GM19324 (cell line): ENCODE measurements around the gene STIMATE.

Experiments used
- ATAC-seq: cut with Tn5 transposase; IDR thresholded peaks from one replicate; pipeline ENCODE4 v1.9.1; 2021; ENCODE audit warnings: mild to moderate bottlenecking, moderate library complexity; ENCODE audit not compliant: unreplicated experiment, low FRiP score

STIMATE gene

GRCh38 chr3:52824037-52824436 is 73.3 kb downstream of the STIMATE start:
- ATAC-seq, result no peak

GRCh38 chr3:52822363-52822762 is 75.0 kb downstream of the STIMATE start:
- no peak for ATAC-seq

- no peak for ATAC-seq
Measured at GRCh38 chr3:52820736-52821135, 76.6 kb downstream of the STIMATE start.

- ATAC-seq, result no peak
Measured at GRCh38 chr3:52819936-52820335, 77.4 kb downstream of the STIMATE start.

- ATAC-seq, result no peak
Measured at GRCh38 chr3:52817860-52818259, 79.5 kb downstream of the STIMATE start.

GRCh38 chr3:52817221-52817620 is 80.1 kb downstream of the STIMATE start:
- no peak for ATAC-seq

- no peak for ATAC-seq
Measured at GRCh38 chr3:52816654-52817053, 80.7 kb downstream of the STIMATE start.

- no peak for ATAC-seq
Measured at GRCh38 chr3:52816199-52816598, 81.1 kb downstream of the STIMATE start.

- no peak for ATAC-seq
Measured at GRCh38 chr3:52813810-52814209, 83.5 kb downstream of the STIMATE start.

GRCh38 chr3:52811452-52812011 is 85.8 kb downstream of the STIMATE start:
- ATAC-seq, result no peak

- no peak for ATAC-seq
Measured at GRCh38 chr3:52810923-52811322, 86.4 kb downstream of the STIMATE start.

GRCh38 chr3:52809662-52810377 is 87.5 kb downstream of the STIMATE start:
- no peak for ATAC-seq

- ATAC-seq, result no peak
Measured at GRCh38 chr3:52809149-52809548, 88.2 kb downstream of the STIMATE start.

GRCh38 chr3:52805270-52806039 is 91.9 kb downstream of the STIMATE start:
- ATAC-seq, result no peak

GRCh38 chr3:52801839-52802238 is 95.5 kb downstream of the STIMATE start:
- no peak for ATAC-seq

- ATAC-seq, result no peak
Measured at GRCh38 chr3:52800079-52800478, 97.3 kb downstream of the STIMATE start.

- no peak for ATAC-seq
Measured at GRCh38 chr3:52798978-52799476, 98.3 kb downstream of the STIMATE start.

- ATAC-seq, result no peak
Measured at GRCh38 chr3:52798376-52798977, 98.9 kb downstream of the STIMATE start.

- no peak for ATAC-seq
Measured at GRCh38 chr3:52796411-52796810, 100.9 kb downstream of the STIMATE start.

- ATAC-seq, result no peak
Measured at GRCh38 chr3:52795298-52795900, 101.9 kb downstream of the STIMATE start.
